GM19238 (cell line): Measurements from ENCODE around the gene PABPN1.
A peak's percentile ranks its signal among the peaks of the same experiment; 100 is the strongest.
"Not testable (repeated sequence)": the region's sequence is repeated elsewhere in the genome, so short reads cannot be mapped to it uniquely, and the experiment has no call there.

Experiments
- DNase-seq: peaks from one replicate; pipeline ENCODE4 v3.0.0; 2011; ENCODE audit warnings: low spot score; ENCODE audit not compliant: insufficient read length

PABPN1 gene

DNA sequence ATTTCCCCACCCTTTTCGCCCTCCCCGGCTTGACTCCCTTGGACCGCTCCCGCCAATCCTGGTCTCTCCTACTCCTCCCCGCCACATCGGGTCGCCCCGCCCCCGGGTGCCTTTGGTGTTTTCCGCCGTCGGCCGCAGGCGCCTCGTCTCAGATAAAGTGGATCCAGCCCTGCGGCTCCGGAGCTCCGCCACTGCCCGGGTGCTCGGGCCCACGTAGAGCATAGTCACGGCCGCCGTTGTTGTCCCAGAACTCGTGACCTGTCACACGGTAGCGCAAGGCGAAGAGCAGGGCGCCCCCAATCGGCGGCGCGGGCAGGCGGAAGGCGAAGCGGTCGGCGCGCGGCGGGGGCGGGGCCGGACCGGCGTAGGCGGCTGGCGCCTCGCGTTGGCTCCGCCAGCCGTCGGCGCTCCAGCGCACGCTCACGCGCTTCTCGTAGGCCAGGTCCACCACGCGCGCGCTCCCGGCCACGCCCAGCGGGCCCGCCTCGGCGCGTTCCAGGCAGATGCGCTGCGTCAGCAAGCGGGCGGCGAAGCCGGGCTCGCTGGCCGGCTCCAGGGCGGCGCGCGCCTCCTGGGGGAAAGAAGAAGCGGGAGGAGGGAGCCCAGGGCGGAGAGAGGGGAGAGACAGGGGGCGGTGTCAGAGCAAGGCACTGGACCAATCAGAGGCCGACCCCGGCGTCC lies 19.8 kb upstream of the PABPN1 start:
- DNase-seq = peak; percentile 98

- DNase-seq = no peak
Observed at GRCh38 chr14:23301969-23302289, 19.3 kb upstream of the PABPN1 start.

DNA sequence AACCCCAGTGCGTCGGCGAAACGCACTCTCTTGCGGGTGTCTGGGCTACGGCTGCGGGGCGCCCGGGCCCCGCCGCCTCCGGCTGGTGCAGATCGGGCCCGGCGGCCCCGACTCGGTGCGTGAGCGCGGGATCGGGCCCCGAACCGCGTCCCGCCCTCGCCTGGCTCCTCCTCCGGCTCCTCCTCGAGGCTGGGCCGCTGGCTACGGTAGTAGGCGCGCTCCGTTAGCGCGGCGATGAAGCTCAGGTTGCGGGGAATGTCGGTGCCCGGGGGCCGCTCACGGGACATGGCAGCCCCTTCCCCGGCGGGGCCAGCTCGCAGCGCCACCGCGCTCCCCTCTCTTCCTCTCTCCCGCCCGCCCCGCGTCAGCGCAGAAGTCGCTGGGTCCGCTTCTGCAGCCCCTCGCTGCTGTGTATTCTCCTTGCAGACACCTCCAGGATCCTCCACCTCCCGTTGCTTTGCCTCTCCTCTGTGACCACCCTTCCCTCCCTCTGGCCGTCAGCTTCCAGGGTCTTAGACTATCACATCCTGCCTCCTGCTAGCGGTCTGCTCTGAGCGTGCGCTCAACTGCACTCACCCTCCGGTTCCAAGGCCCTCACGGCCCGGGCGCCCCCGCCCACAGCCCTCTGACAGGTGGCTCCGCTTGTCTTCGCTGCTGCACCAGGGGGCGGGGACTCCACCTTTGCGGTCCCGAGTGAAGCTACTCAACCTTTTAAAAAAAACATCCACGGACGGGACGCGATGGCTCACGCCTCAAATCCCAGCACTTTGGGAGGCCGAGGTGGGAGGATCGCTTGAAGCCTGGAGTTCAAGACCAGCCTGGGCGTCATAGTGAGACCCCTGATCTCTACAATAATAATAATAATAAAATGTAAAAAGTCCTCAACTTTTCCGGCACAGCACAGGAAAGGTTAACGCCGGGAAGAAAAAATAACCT lies 18.7 kb upstream of the PABPN1 start, which contains the start of gene PPP1R3E:
TSS of gene PPP1R3E (minus strand) at position 570 of the 936 bp plus-strand sequence. CDS start at position 287, 283 bp downstream.
- DNase-seq = peak; percentile 70

DNA sequence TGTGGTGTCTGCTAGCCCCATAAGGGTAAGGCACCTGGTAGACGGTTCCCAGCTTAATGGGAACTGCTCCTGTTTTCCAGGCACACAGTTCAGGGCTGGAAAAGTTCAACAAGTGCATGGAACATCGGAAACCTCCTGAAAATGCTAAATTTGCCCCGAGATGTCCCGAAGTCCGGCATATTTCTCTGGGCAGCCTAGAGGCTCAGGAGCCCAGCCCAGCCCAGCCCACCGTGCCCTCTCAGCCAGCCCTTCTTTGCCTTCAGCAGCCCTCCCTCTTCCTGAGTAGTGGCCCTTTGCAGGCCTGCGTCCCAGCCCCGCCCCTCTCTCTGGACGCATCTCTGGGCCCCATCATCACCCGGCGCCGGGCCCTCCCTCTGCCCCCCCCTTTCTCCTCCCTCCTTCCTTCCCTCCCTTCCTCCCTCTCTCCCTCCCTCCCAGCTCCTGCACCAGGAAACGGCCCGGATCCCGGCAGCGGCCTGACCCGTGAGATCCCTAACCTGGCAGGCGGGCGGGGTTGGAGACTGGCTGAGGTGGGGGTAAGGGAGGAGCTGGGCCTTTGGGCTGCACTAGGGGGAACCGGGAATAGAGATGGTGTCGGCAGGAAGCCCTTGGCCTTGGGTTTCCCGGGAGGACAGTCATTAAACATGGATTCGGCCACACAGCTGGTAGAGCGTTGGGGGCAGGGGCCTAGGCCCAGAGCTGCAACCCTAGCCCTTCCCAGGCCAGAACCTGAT lies 14.7 kb upstream of the PABPN1 start, which contains the start of gene BCL2L2:
TSS of gene BCL2L2 (plus strand) at position 422 of the 734 bp plus-strand sequence. CDS start 935 bp downstream, outside the sequence.
- peak; percentile 57 for DNase-seq

DNA sequence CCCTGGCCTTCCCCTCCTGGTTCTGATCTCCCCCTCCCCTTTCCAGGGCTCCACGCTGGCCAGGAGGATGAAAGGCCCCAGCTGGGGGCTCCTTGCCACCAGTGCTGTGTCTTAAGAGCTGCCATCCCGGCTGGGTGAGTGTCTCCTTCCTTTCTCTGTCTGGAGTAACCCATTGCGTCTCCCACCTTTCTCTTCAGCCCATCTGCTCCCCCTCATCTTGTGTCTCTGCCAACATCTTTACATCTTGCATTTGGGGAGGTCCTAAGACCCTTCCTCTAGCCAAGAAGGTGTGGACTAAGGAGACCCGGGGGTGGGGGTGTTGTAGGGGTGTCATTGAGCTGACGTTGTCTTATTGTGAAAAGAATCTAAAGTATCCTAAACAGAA lies 14.1 kb upstream of the PABPN1 start:
- no peak for DNase-seq

GRCh38 chr14:23307687-23308644 lies 13.3 kb upstream of the PABPN1 start:
- DNase-seq = no peak

- no peak for DNase-seq
Observed at GRCh38 chr14:23308721-23309445, 12.4 kb upstream of the PABPN1 start.

- DNase-seq = no peak
Observed at GRCh38 chr14:23310546-23310945, 10.7 kb upstream of the PABPN1 start.

GRCh38 chr14:23316300-23316699 lies 5.0 kb upstream of the PABPN1 start:
- no peak for DNase-seq

DNA sequence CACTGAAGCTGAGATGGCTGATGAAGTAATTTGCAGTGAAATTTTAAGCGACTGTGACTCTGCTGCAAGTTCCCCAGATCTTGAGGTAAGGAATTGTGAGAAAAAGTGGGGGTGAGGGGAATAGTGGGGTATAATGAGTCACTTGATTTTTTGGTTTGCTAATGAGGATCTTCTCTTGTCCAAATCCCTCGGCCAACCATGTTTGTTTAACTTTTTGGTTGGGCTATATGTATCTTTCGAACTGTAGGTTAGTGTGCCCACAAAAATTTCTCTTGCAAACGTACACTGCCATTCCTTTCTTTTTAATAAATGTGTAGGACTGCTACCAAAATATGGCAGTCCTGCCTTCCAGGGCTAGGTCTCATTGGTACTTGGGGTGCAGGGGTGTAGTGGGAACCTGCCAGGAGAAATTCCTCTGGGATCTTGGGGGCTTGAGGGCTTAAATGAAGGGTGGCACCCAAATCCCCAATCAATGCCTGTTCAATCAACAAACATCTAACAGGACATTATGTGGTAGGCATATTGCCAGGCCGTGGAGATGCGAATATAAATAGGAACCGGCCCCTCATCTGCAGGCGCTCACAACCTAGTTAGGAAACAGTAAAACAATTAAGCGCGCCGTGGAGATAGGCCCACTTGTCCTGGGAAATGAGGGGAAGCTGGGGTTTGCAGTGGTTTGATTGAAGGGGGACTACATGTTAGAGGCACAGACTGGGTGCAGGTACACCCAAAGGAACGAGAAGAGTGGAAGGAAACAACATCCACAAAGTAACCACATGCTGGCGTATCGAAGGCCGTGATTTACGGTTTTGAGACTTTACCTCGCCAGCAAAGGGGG lies 1.3 kb upstream of the PABPN1 start:
- no peak for DNase-seq

DNA sequence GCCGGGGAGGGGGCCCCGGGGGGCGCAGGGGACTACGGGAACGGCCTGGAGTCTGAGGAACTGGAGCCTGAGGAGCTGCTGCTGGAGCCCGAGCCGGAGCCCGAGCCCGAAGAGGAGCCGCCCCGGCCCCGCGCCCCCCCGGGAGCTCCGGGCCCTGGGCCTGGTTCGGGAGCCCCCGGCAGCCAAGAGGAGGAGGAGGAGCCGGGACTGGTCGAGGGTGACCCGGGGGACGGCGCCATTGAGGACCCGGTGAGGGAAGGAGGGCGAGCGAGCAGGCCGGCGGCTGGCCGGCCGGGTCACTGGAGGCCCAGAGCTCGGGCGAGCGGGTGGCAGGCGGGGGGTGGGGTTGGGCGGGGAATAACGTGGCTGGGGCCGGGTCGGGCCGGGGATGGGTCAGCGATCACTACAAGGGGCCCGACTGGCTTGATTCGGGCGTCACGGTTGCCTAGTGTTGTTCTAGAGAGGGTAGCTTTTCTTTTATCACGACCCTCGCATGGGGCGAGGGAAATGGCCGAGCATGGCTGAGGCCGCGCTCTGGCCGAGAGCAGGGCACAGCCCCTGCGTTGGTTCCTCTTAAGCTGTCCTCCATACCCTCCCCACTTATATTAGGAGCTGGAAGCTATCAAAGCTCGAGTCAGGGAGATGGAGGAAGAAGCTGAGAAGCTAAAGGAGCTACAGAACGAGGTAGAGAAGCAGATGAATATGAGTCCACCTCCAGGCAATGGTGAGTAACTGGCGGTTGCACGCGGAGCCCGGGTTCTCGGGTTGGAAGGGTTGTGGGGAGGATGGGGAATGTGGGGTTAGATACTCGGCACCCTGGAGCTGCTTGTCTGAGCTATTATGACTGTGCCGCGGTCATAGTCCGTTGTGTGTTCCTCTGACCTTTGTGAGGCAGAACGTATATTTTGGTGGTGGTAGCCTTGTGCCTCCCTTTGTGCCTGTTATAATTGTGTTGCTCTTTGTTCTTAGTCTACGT lies 603 bp downstream of the PABPN1 start:
- peak; percentile 41 for DNase-seq

- no peak for DNase-seq
Observed at GRCh38 chr14:23322568-23323517, 1.6 kb downstream of the PABPN1 start.

DNA sequence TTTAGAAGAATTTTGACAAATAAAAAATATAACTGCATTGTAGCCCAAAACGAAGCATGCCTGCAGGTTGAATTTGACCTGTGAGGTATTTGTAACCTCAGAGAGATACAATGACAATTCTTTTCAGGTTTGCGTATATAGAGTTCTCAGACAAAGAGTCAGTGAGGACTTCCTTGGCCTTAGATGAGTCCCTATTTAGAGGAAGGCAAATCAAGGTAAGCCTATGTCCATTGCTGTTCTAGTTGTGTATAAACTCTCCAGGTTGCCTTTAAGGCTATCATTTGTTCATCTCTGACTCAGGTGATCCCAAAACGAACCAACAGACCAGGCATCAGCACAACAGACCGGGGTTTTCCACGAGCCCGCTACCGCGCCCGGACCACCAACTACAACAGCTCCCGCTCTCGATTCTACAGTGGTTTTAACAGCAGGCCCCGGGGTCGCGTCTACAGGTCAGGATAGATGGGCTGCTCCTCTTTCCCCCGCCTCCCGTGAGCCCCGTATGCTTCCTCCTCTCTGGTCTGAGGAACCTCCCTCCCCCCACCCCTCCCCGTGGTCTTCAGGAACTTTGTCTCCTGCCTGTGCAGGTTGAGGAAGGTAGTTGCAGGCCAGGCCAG lies 2.7 kb downstream of the PABPN1 start:
- DNase-seq = no peak

GRCh38 chr14:23324455-23324846 lies 3.2 kb downstream of the PABPN1 start:
- DNase-seq = no peak

DNA sequence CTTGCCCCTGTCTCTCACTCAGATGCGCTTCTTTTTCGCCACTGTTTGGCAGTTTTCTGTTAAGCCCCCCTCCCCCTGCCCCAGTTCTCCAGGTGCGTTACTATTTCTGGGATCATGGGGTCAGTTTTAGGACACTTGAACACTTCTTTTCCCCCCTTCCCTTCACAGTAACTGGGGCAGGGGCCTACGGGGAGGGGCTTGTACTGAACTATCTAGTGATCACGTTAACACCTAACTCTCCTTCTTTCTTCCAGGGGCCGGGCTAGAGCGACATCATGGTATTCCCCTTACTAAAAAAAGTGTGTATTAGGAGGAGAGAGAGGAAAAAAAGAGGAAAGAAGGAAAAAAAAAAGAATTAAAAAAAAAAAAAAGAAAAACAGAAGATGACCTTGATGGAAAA lies 3.7 kb downstream of the PABPN1 start:
- DNase-seq = no peak

DNA sequence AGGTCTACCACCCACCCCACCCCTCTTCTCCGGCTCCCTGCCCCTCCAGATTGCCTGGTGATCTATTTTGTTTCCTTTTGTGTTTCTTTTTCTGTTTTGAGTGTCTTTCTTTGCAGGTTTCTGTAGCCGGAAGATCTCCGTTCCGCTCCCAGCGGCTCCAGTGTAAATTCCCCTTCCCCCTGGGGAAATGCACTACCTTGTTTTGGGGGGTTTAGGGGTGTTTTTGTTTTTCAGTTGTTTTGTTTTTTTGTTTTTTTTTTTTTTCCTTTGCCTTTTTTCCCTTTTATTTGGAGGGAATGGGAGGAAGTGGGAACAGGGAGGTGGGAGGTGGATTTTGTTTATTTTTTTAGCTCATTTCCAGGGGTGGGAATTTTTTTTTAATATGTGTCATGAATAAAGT lies 4.5 kb downstream of the PABPN1 start:
- not testable (repeated sequence) for DNase-seq
